Muscle of leg (tissue), 11 donors: ENCODE results near the gene RSPH9. TPM values are rescaled to one million over a fixed set of nuclear protein-coding genes. Genes with fewer than 3 reads are reported as not detected.
A peak's percentile ranks its signal among the peaks of the same experiment; 100 is the strongest.
"Not testable (repeated sequence)": the region's sequence is repeated elsewhere in the genome, so short reads cannot be mapped to it uniquely, and the experiment has no call there.

ENCODE experiments used
- DNase-seq: peaks from one replicate; pipeline ENCODE4 v3.0.0; 2013
- H3K27ac ChIP-seq: one replicate; pipeline ENCODE4 v1.5.1; 2013; ENCODE audit warnings: mild to moderate bottlenecking, low read length, control low read depth
- H3K27me3 ChIP-seq: one replicate; pipeline ENCODE4 v1.6.1; 2013; ENCODE audit warnings: low read length; ENCODE audit not compliant: control insufficient read depth, insufficient read depth
- H3K36me3 ChIP-seq: one replicate; pipeline ENCODE4 v1.6.1; 2013; ENCODE audit warnings: low read length; ENCODE audit not compliant: control insufficient read depth, insufficient read depth
- H3K4me1 ChIP-seq: one replicate; pipeline ENCODE4 v1.6.1; 2013; ENCODE audit warnings: low read length; ENCODE audit not compliant: control insufficient read depth, insufficient read depth
- H3K4me3 ChIP-seq: one replicate; pipeline ENCODE4 v1.5.1; 2013; ENCODE audit warnings: low read length, control low read depth
- H3K9me3 ChIP-seq: replicated peaks from 2 replicates; pipeline ENCODE4 v1.6.1; 2013; ENCODE audit warnings: low read depth, low read length; ENCODE audit not compliant: control insufficient read depth
- WGBS: methylation state at CpG from one replicate; pipeline ENCODE4 v1.1.5; 2013; ENCODE audit warnings: missing lambda C conversion rate; ENCODE audit not compliant: insufficient coverage; 5-methylcytosine and 5-hydroxymethylcytosine counted together
- polyA plus RNA-seq, 8 donors: library from polyadenylated mRNA; unstranded; fragments of 120-200 nt; gene quantifications; one replicate each; pipeline versions ENCODE4 v1.2.1 to v1.2.3, GENCODE V29; 2013; ENCODE audit warnings: inconsistent platforms in 1 of 8, low replicate concordance in 1 of 8; ENCODE audit not compliant: insufficient read length in 8 of 8, insufficient read depth in 1 of 8
- total RNA-seq: library from RNA; stranded (reverse); fragments of 120-200 nt; gene quantifications from one replicate; pipeline ENCODE4 v1.2.4, GENCODE V29; 2013

The RSPH9 gene
- total and polyA plus RNA-seq, 9 donors = 0.41 to 1.1 (median 0.78) TPM

DNA sequence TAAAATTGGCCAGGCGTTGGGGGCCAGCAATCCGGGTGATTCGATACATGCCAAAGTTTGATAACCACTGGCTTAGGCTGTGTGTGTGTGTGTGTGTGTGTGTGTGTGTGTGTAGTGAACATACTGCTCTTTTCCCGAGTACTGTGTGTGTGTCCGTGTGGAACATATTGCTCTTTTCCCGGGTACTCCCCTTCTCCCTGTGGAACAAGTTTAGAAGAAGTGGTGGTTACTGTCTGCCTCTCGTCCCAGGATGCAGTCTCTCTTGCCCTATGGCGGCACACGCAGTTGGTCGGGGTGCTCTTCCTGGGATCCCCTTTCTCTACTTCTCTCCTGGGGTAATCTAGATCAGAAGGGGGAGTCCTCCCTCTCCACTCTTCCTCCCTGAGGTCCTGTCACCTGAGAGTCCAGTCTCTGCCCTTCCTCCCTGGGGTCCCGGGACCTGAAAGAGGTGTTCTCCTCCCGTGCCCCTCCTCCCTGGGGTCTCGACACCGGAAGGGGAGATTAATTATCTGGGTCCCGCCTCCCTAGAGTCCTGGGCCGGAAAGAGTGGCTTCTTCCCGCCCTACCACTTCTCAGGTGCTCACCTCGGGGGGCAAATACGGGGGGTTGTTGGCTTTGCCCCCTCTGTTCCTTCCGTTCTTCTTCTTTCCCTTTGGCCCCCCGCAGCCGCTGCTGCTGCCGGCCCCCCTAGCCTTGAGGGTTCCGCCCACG is 16.3 kb upstream of the RSPH9 start:
- H3K36me3 ChIP-seq = peaks cover 36% of the 10 kb centered on the region
- 0% methylated on average over 6 of the region's 25 CpGs for WGBS
- peak; percentile 75 for DNase-seq

DNA sequence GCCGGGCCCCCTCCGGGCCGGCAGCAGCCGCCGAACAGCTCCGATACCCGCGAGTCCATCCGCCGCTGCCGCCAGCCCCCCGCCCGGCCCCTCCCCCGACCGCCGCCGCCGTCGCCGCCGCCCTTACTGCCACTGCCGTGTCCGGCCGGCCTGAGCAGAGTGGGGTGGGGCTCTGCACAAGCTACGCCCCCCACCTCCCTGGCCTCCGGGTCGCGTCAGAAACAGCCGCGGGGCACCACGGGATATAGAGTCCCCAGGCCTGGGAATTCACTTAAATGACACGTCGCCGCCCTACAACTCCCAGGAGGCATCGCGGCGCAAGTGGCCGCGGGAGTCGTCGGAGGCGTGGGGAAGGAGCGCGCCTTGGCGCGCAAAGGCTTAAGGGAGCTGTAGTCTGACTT is 15.7 kb upstream of the RSPH9 start, which contains the start of gene GTPBP2:
Gene GTPBP2, minus strand, starts transcription at position 161 of the 401 bp plus-strand sequence. Its CDS starts 102 bp downstream, at position 59.
- DNase-seq = peak; percentile 100

More for the DNA sequence above, 16.3 kb upstream of the RSPH9 start:
- peak overlapping the region; percentile 96 for H3K27ac ChIP-seq
- H3K4me1 ChIP-seq = peaks cover 33% of the 10 kb centered on the region
- H3K27me3 ChIP-seq = no peaks in the 10 kb centered on the region
- no peaks in the 10 kb centered on the region for H3K9me3 ChIP-seq
- H3K4me3 ChIP-seq = peak overlapping the region; percentile 93

DNA sequence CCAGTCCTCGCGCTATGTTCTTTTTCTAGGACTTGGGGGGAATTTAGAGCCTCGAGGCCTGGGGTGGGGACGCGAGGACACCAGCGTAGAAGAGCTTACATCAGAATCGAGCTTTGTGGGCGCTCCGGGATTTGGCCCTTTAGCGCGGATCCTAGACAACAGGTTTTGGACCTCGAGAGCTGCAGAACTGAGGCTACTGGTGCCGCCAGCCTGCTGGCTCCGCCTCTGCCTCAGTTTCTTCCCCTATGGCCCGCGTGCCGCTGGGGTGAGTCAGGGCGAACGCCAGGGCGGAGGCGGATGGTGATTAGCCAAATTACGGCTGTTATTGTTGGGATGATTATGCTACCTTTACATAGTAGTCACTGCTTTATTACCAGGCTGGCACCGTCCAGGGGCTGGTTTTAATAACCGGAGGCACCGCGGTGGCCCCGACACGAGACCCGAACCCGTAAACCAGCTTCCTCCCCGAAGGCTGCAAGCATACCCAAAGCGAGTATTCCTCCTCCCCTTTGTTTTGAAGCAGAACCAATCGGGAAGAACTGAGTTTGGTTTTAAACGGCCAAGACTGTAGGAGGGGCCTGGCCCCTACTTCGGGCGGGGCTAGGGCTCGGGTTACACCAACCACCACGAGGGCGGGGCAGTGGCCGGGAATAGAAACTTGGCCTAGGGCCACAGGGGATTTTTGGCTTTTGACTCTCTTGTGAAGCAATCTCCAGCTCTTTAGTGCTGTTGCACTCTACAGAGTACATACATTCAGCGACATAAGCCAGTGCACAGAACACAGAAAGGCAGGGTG is 15.1 kb upstream of the RSPH9 start:
- peaks cover 25% of the 10 kb centered on the region for H3K36me3 ChIP-seq
- H3K27me3 ChIP-seq = no peaks in the 10 kb centered on the region
- WGBS = under 1% methylated on average over 20 of the region's 41 CpGs
- no peaks in the 10 kb centered on the region for H3K9me3 ChIP-seq
- H3K4me1 ChIP-seq = peaks cover 33% of the 10 kb centered on the region
- peak overlapping the region; percentile 100 for H3K27ac ChIP-seq
- peak overlapping the region; percentile 94 for H3K4me3 ChIP-seq
- DNase-seq = peak; percentile 100

More for the DNA sequence above, 15.7 kb upstream of the RSPH9 start, which contains the start of gene GTPBP2:
- Histone ChIP-seq H3K27ac (peak within 1 kb of the TSS; percentile 100), H3K27me3 (no peaks in the 10 kb centered on the region), H3K4me3 (peak within 1 kb of the TSS; percentile 94), H3K4me1 (peaks cover 33% of the 10 kb centered on the region), H3K9me3 (no peaks in the 10 kb centered on the region), H3K36me3 (peaks cover 31% of the 10 kb centered on the region)
- WGBS = 0% methylated on average over 30 of the region's 46 CpGs

DNA sequence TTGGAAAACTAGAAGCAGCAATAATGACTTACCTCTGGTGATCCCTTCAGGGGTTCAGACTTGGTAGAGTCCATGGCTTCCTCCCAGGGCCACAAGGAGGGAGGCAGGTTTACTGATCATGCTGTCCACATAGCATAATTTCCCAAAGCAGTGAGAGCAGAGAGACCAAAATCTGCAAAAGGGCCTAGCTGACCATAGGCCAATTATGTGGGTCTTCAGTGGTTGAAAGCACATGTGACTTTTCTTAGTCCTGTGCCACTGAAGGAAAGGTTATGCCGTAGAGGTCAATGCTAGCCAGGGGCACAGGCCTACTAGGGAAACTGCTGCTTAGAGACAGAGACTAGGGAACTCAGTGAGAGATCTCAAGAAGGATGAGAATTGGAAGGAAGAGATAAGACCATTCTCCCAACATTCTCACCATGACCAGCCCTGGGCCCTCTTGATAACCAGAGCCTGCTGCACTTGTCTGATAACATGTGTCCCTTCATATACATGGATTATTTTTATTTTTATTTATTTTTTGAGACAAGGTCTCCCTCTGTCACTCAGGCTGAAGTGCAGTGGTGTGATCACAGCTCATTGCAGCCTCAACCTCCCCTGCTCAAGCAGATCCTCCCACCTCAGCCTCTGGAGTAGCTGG is 13.7 kb upstream of the RSPH9 start:
- Histone ChIP-seq H3K9me3 (no peaks in the 10 kb centered on the region), H3K4me3 (no peak overlapping the region), H3K36me3 (peaks cover 11% of the 10 kb centered on the region), H3K27me3 (no peaks in the 10 kb centered on the region), H3K27ac (peak overlapping the region; percentile 100), H3K4me1 (peaks cover 39% of the 10 kb centered on the region)
- DNase-seq = no peak
- WGBS = no CpG with 5 or more reads among the region's 1 CpG

DNA sequence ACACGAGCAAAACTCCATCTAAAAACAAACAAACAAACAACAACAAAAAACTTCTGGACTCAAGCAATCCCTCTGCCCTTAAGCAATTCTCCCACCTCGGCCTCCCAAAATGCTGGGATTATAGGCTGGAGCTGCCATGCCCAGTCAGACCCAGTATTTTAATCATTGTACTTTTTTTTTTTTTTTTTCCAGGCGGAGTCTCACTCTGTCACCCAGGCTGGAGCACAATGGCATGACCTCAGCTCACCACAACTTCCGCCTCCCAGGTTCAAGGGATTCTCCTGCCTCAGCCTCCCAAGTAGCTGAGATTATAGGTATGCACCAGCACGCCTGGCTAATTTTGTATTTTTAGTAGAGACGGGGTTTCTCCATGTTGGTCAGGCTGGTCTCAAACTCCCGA is 11.8 kb upstream of the RSPH9 start:
- H3K4me1 ChIP-seq = peaks cover 35% of the 10 kb centered on the region
- not testable (repeated sequence) for H3K27ac ChIP-seq, H3K36me3 ChIP-seq, H3K4me3 ChIP-seq, H3K27me3 ChIP-seq, DNase-seq, H3K9me3 ChIP-seq
- 80% methylated on average over 3 of the region's 7 CpGs for WGBS

DNA sequence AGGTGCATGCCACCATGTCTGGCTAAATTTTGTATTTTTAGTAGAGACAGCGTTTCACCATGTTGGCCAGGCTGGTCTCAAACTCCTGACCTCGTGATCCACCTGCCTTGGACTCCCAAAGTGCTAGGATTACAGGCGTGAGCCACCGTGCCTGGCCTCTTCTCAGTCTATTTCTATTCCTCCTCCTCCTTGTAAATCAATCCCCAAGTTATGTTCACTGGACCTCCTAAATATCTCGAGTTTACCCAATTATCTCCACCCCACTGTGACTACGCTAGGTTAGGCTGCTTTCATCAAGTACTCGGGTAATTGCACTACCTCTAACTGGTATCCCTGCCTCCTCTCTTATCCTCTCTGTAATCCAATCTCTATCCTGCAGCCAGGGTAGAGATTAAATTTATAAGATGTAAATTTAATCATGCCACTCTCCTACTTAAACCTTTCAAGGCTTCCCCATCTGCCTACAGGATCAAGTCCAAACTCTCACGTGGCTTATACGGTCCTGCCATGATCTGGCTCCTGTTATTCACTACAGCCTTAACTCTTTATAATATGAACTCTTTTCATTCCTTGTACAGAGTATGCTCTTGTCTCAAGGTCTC is 10.0 kb upstream of the RSPH9 start:
- no peak overlapping the region for H3K27ac ChIP-seq
- 62% methylated on average over 8 of the region's 9 CpGs for WGBS
- no peaks in the 10 kb centered on the region for H3K27me3 ChIP-seq
- no peak for DNase-seq
- no peak overlapping the region for H3K4me3 ChIP-seq
- no peaks in the 10 kb centered on the region for H3K9me3 ChIP-seq
- peaks cover 14% of the 10 kb centered on the region for H3K36me3 ChIP-seq
- H3K4me1 ChIP-seq = peaks cover 26% of the 10 kb centered on the region

DNA sequence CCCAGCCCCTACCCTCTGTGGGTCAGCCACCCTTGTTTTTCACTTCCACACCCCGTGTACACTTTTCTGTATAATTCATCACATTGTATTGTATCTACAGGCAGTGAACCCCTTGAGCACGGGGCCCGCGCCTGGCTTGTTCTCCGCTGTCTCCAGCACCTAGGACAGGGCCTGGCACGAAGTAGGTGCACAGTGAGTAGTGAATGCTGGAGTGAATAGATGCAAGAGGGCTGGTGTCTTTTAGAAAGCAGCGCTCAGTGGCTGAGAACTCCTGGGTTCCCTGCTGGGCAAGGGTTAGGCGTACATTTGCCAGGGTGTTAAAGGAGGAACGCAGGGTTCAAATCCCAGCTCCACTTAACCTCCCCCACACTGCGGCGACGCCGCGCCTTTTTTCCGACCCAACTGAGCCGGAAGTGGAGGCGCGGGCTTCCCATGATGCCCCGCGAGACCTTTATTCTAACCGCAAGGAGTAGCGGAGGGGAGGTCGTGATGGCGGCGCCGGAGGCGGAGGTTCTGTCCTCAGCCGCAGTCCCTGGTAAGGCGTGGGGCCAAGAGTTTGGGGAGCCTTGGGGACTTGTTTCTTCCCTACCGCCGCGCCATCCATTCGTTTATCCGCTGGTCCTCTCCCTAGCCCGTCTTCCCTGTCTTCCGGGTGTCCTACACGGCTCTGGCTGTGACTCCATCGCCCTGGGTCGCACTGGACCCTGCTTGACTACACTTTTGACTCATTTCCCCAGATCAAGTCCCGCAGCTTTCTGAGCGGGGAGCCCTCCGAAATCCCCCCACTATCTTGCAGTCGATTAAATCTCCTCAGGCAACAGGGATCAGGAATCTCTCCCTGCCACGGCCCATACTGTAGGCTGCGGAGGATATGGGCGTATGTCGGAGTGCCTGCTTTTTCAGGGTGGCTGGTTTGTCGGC is 9.2 kb upstream of the RSPH9 start, which contains the start of gene MAD2L1BP:
Gene MAD2L1BP, plus strand, starts transcription at position 454 of the 921 bp plus-strand sequence. Its CDS starts 36 bp downstream, at position 490.
- Histone ChIP-seq H3K9me3 (no peaks in the 10 kb centered on the region), H3K27me3 (no peaks in the 10 kb centered on the region), H3K27ac (peak within 1 kb of the TSS; percentile 87), H3K36me3 (peaks cover 22% of the 10 kb centered on the region), H3K4me3 (peak within 1 kb of the TSS; percentile 86), H3K4me1 (peaks cover 20% of the 10 kb centered on the region)
- peak; percentile 94 for DNase-seq
- WGBS = 0% methylated on average over 19 of the region's 48 CpGs

DNA sequence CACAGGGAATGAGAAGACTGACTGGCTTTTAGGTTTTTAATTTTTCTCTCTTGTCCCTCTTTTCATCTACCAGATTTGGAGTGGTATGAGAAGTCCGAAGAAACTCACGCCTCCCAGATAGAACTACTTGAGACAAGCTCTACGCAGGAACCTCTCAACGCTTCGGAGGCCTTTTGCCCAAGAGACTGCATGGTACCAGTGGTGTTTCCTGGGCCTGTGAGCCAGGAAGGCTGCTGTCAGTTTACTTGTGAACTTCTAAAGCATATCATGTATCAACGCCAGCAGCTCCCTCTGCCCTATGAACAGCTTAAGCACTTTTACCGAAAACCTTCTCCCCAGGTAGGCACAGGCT is 8.6 kb upstream of the RSPH9 start:
- peaks cover 24% of the 10 kb centered on the region for H3K36me3 ChIP-seq
- no peaks in the 10 kb centered on the region for H3K27me3 ChIP-seq
- peak overlapping the region; percentile 87 for H3K27ac ChIP-seq
- DNase-seq = no peak
- WGBS = no CpG with 5 or more reads among the region's 7 CpGs
- H3K9me3 ChIP-seq = no peaks in the 10 kb centered on the region
- peak overlapping the region; percentile 86 for H3K4me3 ChIP-seq
- H3K4me1 ChIP-seq = peaks cover 16% of the 10 kb centered on the region
